H9 (cell line): ENCODE results near the gene SLC49A4. TPM values are rescaled to one million over a fixed set of nuclear protein-coding genes. Genes with fewer than 3 reads are reported as not detected.

Experiments used
- DNase-seq: peaks from one replicate; pipeline ENCODE4 v3.0.0-alpha.2; 2017
- H2AFZ ChIP-seq: one replicate; pipeline ENCODE4 v1.6.1; 2013; ENCODE audit warnings: mild to moderate bottlenecking, low read length, control low read depth, moderate library complexity
- H2AK5ac ChIP-seq: 2 replicates; pipeline ENCODE4 v1.6.1; 2013; ENCODE audit warnings: low read length, control low read depth, mixed read lengths; ENCODE audit not compliant: insufficient read length
- H2BK120ac ChIP-seq: one replicate; pipeline ENCODE4 v1.6.1; 2013; ENCODE audit warnings: low read depth, mild to moderate bottlenecking, low read length, control low read depth, inconsistent platforms; ENCODE audit not compliant: poor library complexity, severe bottlenecking
- H2BK12ac ChIP-seq: 2 replicates; pipeline ENCODE4 v1.6.1; 2013; ENCODE audit warnings: low read length, control low read depth, mixed read lengths, low read depth; ENCODE audit not compliant: insufficient read length
- H2BK15ac ChIP-seq: 2 replicates; pipeline ENCODE4 v1.6.1; 2013; ENCODE audit warnings: low read depth, low read length, control low read depth
- H2BK20ac ChIP-seq: one replicate; pipeline ENCODE4 v1.6.1; 2013; ENCODE audit warnings: low read depth, mild to moderate bottlenecking, low read length, control low read depth, inconsistent platforms; ENCODE audit not compliant: poor library complexity, severe bottlenecking
- H2BK5ac ChIP-seq: 2 replicates; pipeline ENCODE4 v1.6.1; 2013; ENCODE audit warnings: low read length, control low read depth, mixed read lengths; ENCODE audit not compliant: insufficient read length
- H3K14ac ChIP-seq: 2 replicates; pipeline ENCODE4 v1.6.1; 2013; ENCODE audit warnings: low read length, control low read depth; ENCODE audit not compliant: insufficient read depth
- H3K18ac ChIP-seq: 2 replicates; pipeline ENCODE4 v1.6.1; 2013; ENCODE audit warnings: low read depth, mild to moderate bottlenecking, mixed read lengths, low read length, control low read depth; ENCODE audit not compliant: insufficient read length
- H3K23ac ChIP-seq: 2 replicates; pipeline ENCODE4 v1.6.1; 2013; ENCODE audit warnings: low read length, control low read depth, mixed read lengths, low read depth; ENCODE audit not compliant: insufficient read length
- H3K23me2 ChIP-seq: 2 replicates; pipeline ENCODE4 v1.6.1; 2013; ENCODE audit warnings: low read depth, mild to moderate bottlenecking, mixed read lengths, low read length, control low read depth; ENCODE audit not compliant: insufficient read length, poor library complexity, severe bottlenecking
- H3K27ac ChIP-seq: 2 replicates; pipeline ENCODE4 v1.5.1; 2013; ENCODE audit warnings: low read length, control low read depth, mixed read lengths, low read depth; ENCODE audit not compliant: insufficient read length
- H3K27me3 ChIP-seq: 2 replicates; pipeline ENCODE4 v1.6.1; 2013; ENCODE audit warnings: low read length, control low read depth, inconsistent platforms; ENCODE audit not compliant: insufficient read depth
- H3K4ac ChIP-seq: 2 replicates; pipeline ENCODE4 v1.6.1; 2013; ENCODE audit warnings: low read depth, mild to moderate bottlenecking, control low read depth, inconsistent platforms, low read length, moderate library complexity
- H3K4me1 ChIP-seq: 2 replicates; pipeline ENCODE4 v1.6.1; 2013; ENCODE audit warnings: low read length, control low read depth, inconsistent platforms; ENCODE audit not compliant: insufficient read depth
- H3K4me2 ChIP-seq: 2 replicates; pipeline ENCODE4 v1.6.1; 2013; ENCODE audit warnings: low read length, control low read depth, mixed read lengths; ENCODE audit not compliant: insufficient read length, insufficient read depth
- H3K56ac ChIP-seq: 2 replicates; pipeline ENCODE4 v1.6.1; 2013; ENCODE audit warnings: low read depth, mild to moderate bottlenecking, mixed read lengths, low read length, control low read depth; ENCODE audit not compliant: insufficient read length
- H3K79me1 ChIP-seq: 2 replicates; pipeline ENCODE4 v1.6.1; 2013; ENCODE audit warnings: low read depth, mild to moderate bottlenecking, moderate library complexity, low read length, control low read depth, inconsistent platforms; ENCODE audit not compliant: insufficient read depth, poor library complexity, severe bottlenecking
- H3K79me2 ChIP-seq: 2 replicates; pipeline ENCODE4 v1.6.1; 2013; ENCODE audit warnings: low read length, control low read depth, inconsistent platforms; ENCODE audit not compliant: insufficient read depth
- H3K9ac ChIP-seq: 2 replicates; pipeline ENCODE4 v1.6.1; 2013; ENCODE audit warnings: low read length, control low read depth, mixed read lengths; ENCODE audit not compliant: insufficient read length; ENCODE audit errors: extremely low read depth
- H3K9me3 ChIP-seq: one replicate; pipeline ENCODE4 v1.6.1; 2013; ENCODE audit warnings: low read depth, low read length, inconsistent platforms; ENCODE audit not compliant: control insufficient read depth
- H3T11ph ChIP-seq: one replicate; pipeline ENCODE4 v1.6.1; 2013; ENCODE audit warnings: mild to moderate bottlenecking, low read length, control low read depth, inconsistent platforms
- H4K20me1 ChIP-seq: one replicate; pipeline ENCODE4 v1.6.1; 2013; ENCODE audit not compliant: control insufficient read depth, insufficient read length, insufficient read depth
- H4K5ac ChIP-seq: 2 replicates; pipeline ENCODE4 v1.6.1; 2013; ENCODE audit warnings: low read depth, mild to moderate bottlenecking, mixed read lengths, low read length, control low read depth; ENCODE audit not compliant: insufficient read length
- H4K8ac ChIP-seq: replicated peaks from 2 replicates; pipeline ENCODE4 v1.6.1; 2013; ENCODE audit warnings: low read length, control low read depth, mixed read lengths, low read depth; ENCODE audit not compliant: insufficient read length
- H4K91ac ChIP-seq: 2 replicates; pipeline ENCODE4 v1.6.1; 2013; ENCODE audit warnings: low read depth, mild to moderate bottlenecking, moderate library complexity, mixed read lengths, low read length, control low read depth; ENCODE audit not compliant: insufficient read length
- H3K27ac Mint-ChIP-seq, 3 experiments: 2 replicates in 2 of 3; 3 replicates in 1 of 3; pipeline ENCODE4 v1.8.0; 2020 to 2021; ENCODE audit warnings: mixed read lengths in 3 of 3, mild to moderate bottlenecking in 1 of 3, moderate library complexity in 1 of 3
- H3K27me3 Mint-ChIP-seq: 2 replicates; pipeline ENCODE4 v1.8.0; 2021; ENCODE audit warnings: low read depth, mild to moderate bottlenecking, moderate library complexity, mixed read lengths
- H3K36me3 Mint-ChIP-seq, 3 experiments: 2 replicates in 2 of 3; 3 replicates in 1 of 3; pipeline ENCODE4 v1.8.0; 2020 to 2021; ENCODE audit warnings: low read depth in 3 of 3, mixed read lengths in 3 of 3; ENCODE audit not compliant: insufficient read depth in 1 of 3
- H3K4me1 Mint-ChIP-seq, 2 experiments: 2 replicates each; pipeline ENCODE4 v1.8.0; 2020; ENCODE audit warnings: mixed read lengths in 2 of 2
- H3K4me3 Mint-ChIP-seq, 2 experiments: 2 replicates in 1 of 2; 3 replicates in 1 of 2; pipeline ENCODE4 v1.8.0; 2020 to 2021; ENCODE audit warnings: mild to moderate bottlenecking in 2 of 2, mixed read lengths in 2 of 2, moderate library complexity in 1 of 2
- H3K9me3 Mint-ChIP-seq, 2 experiments: 2 replicates in 1 of 2; 3 replicates in 1 of 2; pipeline ENCODE4 v1.8.0; 2020; ENCODE audit warnings: mild to moderate bottlenecking in 2 of 2, mixed read lengths in 2 of 2, moderate library complexity in 1 of 2
- CTCF ChIP-seq: fragments of 200-600 bp; sonication (generic); conservative IDR thresholded peaks from 3 replicates; pipeline ENCODE4 v1.8.0; 2021; ENCODE audit warnings: antibody characterized with exemption, mild to moderate bottlenecking
- WGBS: extraction: QIAGEN DNeasy Blood & Tissue Kit; methylation state at CpG from one replicate; pipeline ENCODE4 v1.1.7; 2013; ENCODE audit warnings: missing lambda C conversion rate, low lambda C conversion rate, mixed read lengths; ENCODE audit not compliant: insufficient read length; ENCODE audit errors: extremely low coverage; 5-methylcytosine and 5-hydroxymethylcytosine counted together
- total RNA-seq: library from RNA; stranded (reverse); gene quantifications from 2 replicates; pipeline ENCODE4 v1.2.1, GENCODE V29; 2021

The SLC49A4 gene
- total RNA-seq, 1 experiment from 2014 or later, result 10.7 TPM

- no peak for TF ChIP-seq CTCF
- Mint-ChIP-seq H3K4me1 (no peaks in the 10 kb centered on the region), H3K4me3 (no peak overlapping the region), H3K27me3 (no peaks in the 10 kb centered on the region), H3K36me3 (peaks cover 7 to 28% (median 21%) of the 10 kb centered on the region in 3 experiments; a peak in 6 of 7 replicates), H3K27ac (no peak overlapping the region), H3K9me3 (peaks cover 4 to 5% of the 10 kb centered on the region in 2 experiments; a peak in 4 of 5 replicates)
- Histone ChIP-seq H3K79me2 (no peaks in the 10 kb centered on the region), H2BK5ac (no peak overlapping the region), H3K79me1 (no peaks in the 10 kb centered on the region), H2AK5ac (no peak overlapping the region), H3K14ac (no peak overlapping the region), H3K27me3 (no peaks in the 10 kb centered on the region), H4K5ac (no peak overlapping the region), H3K9ac (no peak overlapping the region), H2AFZ (no peak overlapping the region), H2BK120ac (no peak overlapping the region), H4K20me1 (no peaks in the 10 kb centered on the region), H3K4me1 (no peaks in the 10 kb centered on the region), H3T11ph (no peak overlapping the region), H2BK20ac (no peak overlapping the region), H3K4me2 (no peak overlapping the region), H3K18ac (no peak overlapping the region), H2BK12ac (no peak overlapping the region), H3K23ac (no peak overlapping the region), H3K27ac (no peak overlapping the region), H3K23me2 (no peaks in the 10 kb centered on the region), H3K4ac (no peak overlapping the region), H4K8ac (no peak overlapping the region), H3K56ac (no peak overlapping the region), H3K9me3 (no peaks in the 10 kb centered on the region), H4K91ac (no peak overlapping the region), H2BK15ac (no peak overlapping the region)
- DNase-seq, result no peak
- WGBS, result no CpG with 5 or more reads among the region's 2 CpGs
Observed at GRCh38 chr3:122835590-122835989, 40.7 kb downstream of the SLC49A4 start.
